Karpas-422 (cell line): Measurements from ENCODE around the gene CALM1. TPM values are rescaled to one million over a fixed set of nuclear protein-coding genes. Genes with fewer than 3 reads are reported as not detected.

Experiments
- total RNA-seq: library from RNA; depleted of rRNA; stranded (reverse); fragments of >200 nt; shearing (Covaris generic); gene quantifications from 2 replicates; pipeline ENCODE4 v1.2.3, GENCODE V29; 2014; ENCODE audit warnings: low replicate concordance; rRNA removed

Gene CALM1
- total RNA-seq, 1 experiment from 2014 or later: 724 TPM

Other genes starting within 250 kb of the CALM1 start
- gene PSMC1, start 140.5 kb upstream of the CALM1 start, total RNA-seq: 63.6 and 71.8 TPM in 2 replicates
- gene NRDE2, start 65.1 kb upstream of the CALM1 start, total RNA-seq: 19.5 and 22.3 TPM in 2 replicates